SK-N-SH treated with all-trans-retinoic acid at 6 μM for 48 hours (cell line): Measurements from ENCODE around the gene SMARCA2.

ENCODE experiments used
- ATAC-seq: fragments of 200-7000 bp; cut with Tn5 transposase; 3 replicates; pipeline ENCODE4 v1.9.1; 2020; ENCODE audit warnings: mild to moderate bottlenecking, moderate library complexity
- BACH2 ChIP-seq: fragments of 250-450 bp; sonication (Bioruptor Pico); IDR thresholded peaks from 2 replicates; pipeline ENCODE4 v1.9.0; 2021; ENCODE audit warnings: mild to moderate bottlenecking, borderline replicate concordance
- CREB5 ChIP-seq: fragments of 250-450 bp; sonication (Bioruptor Pico); IDR thresholded peaks from 2 replicates; pipeline ENCODE4 v1.5.1; 2020; ENCODE audit warnings: low read depth, mild to moderate bottlenecking, moderate library complexity
- CSDC2 ChIP-seq: fragments of 250-450 bp; sonication (Bioruptor Pico); IDR thresholded peaks from 2 replicates; pipeline ENCODE4 v1.5.0; 2020; ENCODE audit warnings: mild to moderate bottlenecking, moderate library complexity
- CSRNP3 ChIP-seq: fragments of 250-450 bp; sonication (Bioruptor Pico); IDR thresholded peaks from 2 replicates; pipeline ENCODE4 v1.5.1; 2021; ENCODE audit warnings: mild to moderate bottlenecking, moderate library complexity
- GLIS3 ChIP-seq: fragments of 250-450 bp; sonication (Bioruptor Pico); IDR thresholded peaks from 2 replicates; pipeline ENCODE4 v1.5.0; 2020; ENCODE audit warnings: mild to moderate bottlenecking, moderate library complexity
- ISL1 ChIP-seq: fragments of 250-450 bp; sonication (Bioruptor Pico); IDR thresholded peaks from 2 replicates; pipeline ENCODE4 v2.1.2; 2022; ENCODE audit warnings: mild to moderate bottlenecking, moderate library complexity
- OSR1 ChIP-seq: fragments of 250-450 bp; sonication (Bioruptor Pico); IDR thresholded peaks from 2 replicates; pipeline ENCODE4 v1.8.0; 2022; ENCODE audit warnings: moderate library complexity, mild to moderate bottlenecking, inconsistent platforms
- PPARA ChIP-seq: fragments of 250-450 bp; sonication (Bioruptor Pico); IDR thresholded peaks from 2 replicates; pipeline ENCODE4 v1.5.0; 2020; ENCODE audit warnings: mild to moderate bottlenecking, borderline replicate concordance
- RARB ChIP-seq: fragments of 250-450 bp; sonication (Bioruptor Pico); IDR thresholded peaks from 2 replicates; pipeline ENCODE4 v1.8.0; 2021; ENCODE audit warnings: mild to moderate bottlenecking, moderate library complexity
- SNAI2 ChIP-seq: fragments of 250-450 bp; sonication (Bioruptor Pico); IDR thresholded peaks from 2 replicates; pipeline ENCODE4 v1.5.0; 2020; ENCODE audit warnings: mild to moderate bottlenecking, moderate library complexity
- TCF4 ChIP-seq: fragments of 250-450 bp; sonication (Bioruptor Pico); IDR thresholded peaks from 2 replicates; pipeline ENCODE4 v1.8.0; 2021; ENCODE audit warnings: mild to moderate bottlenecking, moderate library complexity, borderline replicate concordance
- TOX ChIP-seq: fragments of 250-450 bp; sonication (Bioruptor Pico); IDR thresholded peaks from 2 replicates; pipeline ENCODE4 v1.8.0; 2021; ENCODE audit warnings: mild to moderate bottlenecking, moderate library complexity, borderline replicate concordance
- TSHZ2 ChIP-seq: fragments of 250-450 bp; sonication (Bioruptor Pico); IDR thresholded peaks from 2 replicates; pipeline ENCODE4 v1.5.0; 2020; ENCODE audit warnings: mild to moderate bottlenecking, moderate library complexity
- ZFP3 ChIP-seq: fragments of 250-450 bp; sonication (Bioruptor Pico); IDR thresholded peaks from 2 replicates; pipeline ENCODE4 v1.5.0; 2020; ENCODE audit warnings: mild to moderate bottlenecking, moderate library complexity
- ZFP30 ChIP-seq: fragments of 450-650 bp; formaldehyde crosslinking; IDR thresholded peaks from 2 replicates; pipeline ENCODE4 v1.5.0; 2022; ENCODE audit warnings: mild to moderate bottlenecking, moderate library complexity
- ZNF565 ChIP-seq: fragments of 450-650 bp; formaldehyde crosslinking; conservative IDR thresholded peaks from 2 replicates; pipeline ENCODE4 v1.5.0; 2020; ENCODE audit warnings: low read depth, mild to moderate bottlenecking, moderate library complexity
- ZNF8 ChIP-seq: fragments of 450-650 bp; formaldehyde crosslinking; IDR thresholded peaks from 2 replicates; pipeline ENCODE4 v1.5.0; 2020; ENCODE audit warnings: mild to moderate bottlenecking, moderate library complexity

Gene SMARCA2

GRCh38 chr9:2008372-2008771 lies 6.8 kb upstream of the SMARCA2 start:
- ATAC-seq: no peak
- TF ChIP-seq SNAI2 (no peak), ISL1 (CRISPR knock-in tag) (no peak), TOX (no peak), ZNF8 (CRISPR knock-in tag) (no peak), CREB5 (no peak), CSRNP3 (CRISPR knock-in tag) (no peak), TSHZ2 (CRISPR knock-in tag) (no peak)

- TF ChIP-seq TSHZ2 (CRISPR knock-in tag) (no peak), CSRNP3 (CRISPR knock-in tag) (no peak), PPARA (CRISPR knock-in tag) (no peak)
- ATAC-seq: no peak
Measured at GRCh38 chr9:2012347-2012746, 2.8 kb upstream of the SMARCA2 start.

- ATAC-seq: no peak
- TF ChIP-seq OSR1: no peak
- TF ChIP-seq ZNF8 (CRISPR knock-in tag): no peak
- no peak for TF ChIP-seq ZFP30 (CRISPR knock-in tag)
- TF ChIP-seq TSHZ2 (CRISPR knock-in tag): no peak
- no peak for TF ChIP-seq ISL1 (CRISPR knock-in tag)
- TF ChIP-seq CREB5: no peak
- no peak for TF ChIP-seq TCF4 (CRISPR knock-in tag)
- TF ChIP-seq SNAI2: no peak
- no peak for TF ChIP-seq CSRNP3 (CRISPR knock-in tag)
- TF ChIP-seq RARB (CRISPR knock-in tag): no peak
- no peak for TF ChIP-seq ZFP3
- TF ChIP-seq BACH2 (CRISPR knock-in tag): no peak
- TF ChIP-seq ZNF565: no peak
- no peak for TF ChIP-seq GLIS3 (CRISPR knock-in tag)
- TF ChIP-seq CSDC2: no peak
Measured at GRCh38 chr9:2013743-2014475, 1.2 kb upstream of the SMARCA2 start.
